Measurements from ENCODE around the gene PLEKHS1.

Gene PLEKHS1

GRCh38 chr10:113751181-113751732, at the start of gene PLEKHS1:
TSS of gene PLEKHS1 (plus strand) at chr10:113751682. CDS start at chr10:113755278, 3,596 bp downstream.
- peak; percentile 60 for DNase-seq (ENCODE audit: low read depth)

GRCh38 chr10:113704637-113705343, 46.7 kb upstream of the PLEKHS1 start:
- peak; percentile 43 for DNase-seq (ENCODE audit: low read depth)

GRCh38 chr10:113705344-113705652, 46.2 kb upstream of the PLEKHS1 start:
- no peak for DNase-seq (ENCODE audit: low read depth)

GRCh38 chr10:113706623-113707022, 44.9 kb upstream of the PLEKHS1 start:
- DNase-seq (ENCODE audit: low read depth): no peak

- no peak for DNase-seq (ENCODE audit: low read depth)
Measured at GRCh38 chr10:113708640-113709039, 42.8 kb upstream of the PLEKHS1 start.

- DNase-seq (ENCODE audit: low read depth): peak; percentile 74
Measured at GRCh38 chr10:113709221-113709838, 42.2 kb upstream of the PLEKHS1 start.

- no peak for DNase-seq (ENCODE audit: low read depth)
Measured at GRCh38 chr10:113711142-113711541, 40.3 kb upstream of the PLEKHS1 start.

GRCh38 chr10:113712024-113712423, 39.5 kb upstream of the PLEKHS1 start:
- no peak for DNase-seq (ENCODE audit: low read depth)

- no peak for DNase-seq (ENCODE audit: low read depth)
Measured at GRCh38 chr10:113712755-113713639, 38.5 kb upstream of the PLEKHS1 start.

GRCh38 chr10:113713640-113713982, 37.9 kb upstream of the PLEKHS1 start:
- DNase-seq (ENCODE audit: low read depth): no peak

- DNase-seq (ENCODE audit: low read depth): no peak
Measured at GRCh38 chr10:113716109-113716910, 35.2 kb upstream of the PLEKHS1 start.

GRCh38 chr10:113718969-113719822, 32.3 kb upstream of the PLEKHS1 start:
- no peak for DNase-seq (ENCODE audit: low read depth)

GRCh38 chr10:113720386-113720785, 31.1 kb upstream of the PLEKHS1 start:
- no peak for DNase-seq (ENCODE audit: low read depth)

GRCh38 chr10:113732160-113732881, 19.2 kb upstream of the PLEKHS1 start:
- DNase-seq (ENCODE audit: low read depth): no peak

- DNase-seq (ENCODE audit: low read depth): no peak
Measured at GRCh38 chr10:113732966-113733365, 18.5 kb upstream of the PLEKHS1 start.

GRCh38 chr10:113733635-113734034, 17.8 kb upstream of the PLEKHS1 start:
- DNase-seq (ENCODE audit: low read depth): no peak

GRCh38 chr10:113735913-113736312, 15.6 kb upstream of the PLEKHS1 start:
- DNase-seq (ENCODE audit: low read depth): no peak

- DNase-seq (ENCODE audit: low read depth): peak; percentile 48
Measured at GRCh38 chr10:113736576-113736975, 14.9 kb upstream of the PLEKHS1 start.

GRCh38 chr10:113739031-113739430, 12.5 kb upstream of the PLEKHS1 start:
- DNase-seq (ENCODE audit: low read depth): no peak

- DNase-seq (ENCODE audit: low read depth): no peak
Measured at GRCh38 chr10:113739577-113739976, 11.9 kb upstream of the PLEKHS1 start.

All from fibroblast of gingiva (primary cell).